Karpas-422 (cell line): ENCODE measurements around the gene PCSK7. TPM values are rescaled to one million over a fixed set of nuclear protein-coding genes. Genes with fewer than 3 reads are reported as not detected.
A peak's percentile ranks its signal among the peaks of the same experiment; 100 is the strongest.

ENCODE experiments used
- DNase-seq: peaks from one replicate; pipeline ENCODE4 v3.0.0-alpha.2; 2015
- H2AFZ ChIP-seq: fragments of 200-600 bp; sonication (generic); 2 replicates; pipeline ENCODE4 v1.6.1; 2014; ENCODE audit warnings: antibody characterized with exemption, low read length, mixed read lengths
- H3K27ac ChIP-seq: fragments of 200-600 bp; sonication (generic); 2 replicates; pipeline ENCODE4 v1.5.1; 2014; ENCODE audit warnings: mild to moderate bottlenecking, low read length, moderate library complexity
- H3K27me3 ChIP-seq: fragments of 200-600 bp; sonication (generic); 2 replicates; pipeline ENCODE4 v1.6.1; 2014; ENCODE audit warnings: low read length, mixed read lengths
- H3K36me3 ChIP-seq: fragments of 200-600 bp; sonication (generic); 2 replicates; pipeline ENCODE4 v1.6.1; 2014; ENCODE audit warnings: low read length, mixed read lengths; ENCODE audit not compliant: insufficient read depth
- H3K4me1 ChIP-seq: fragments of 200-600 bp; sonication (generic); 2 replicates; pipeline ENCODE4 v1.6.1; 2014; ENCODE audit warnings: mild to moderate bottlenecking, low read length, mixed read lengths
- H3K4me2 ChIP-seq: fragments of 200-600 bp; sonication (generic); 2 replicates; pipeline ENCODE4 v1.6.1; 2014; ENCODE audit warnings: low read length, low read depth, mild to moderate bottlenecking; ENCODE audit not compliant: poor library complexity, severe bottlenecking
- H3K4me3 ChIP-seq: fragments of 200-600 bp; sonication (generic); 2 replicates; pipeline ENCODE4 v1.5.1; 2014; ENCODE audit warnings: mild to moderate bottlenecking, antibody characterized with exemption, low read length, mixed read lengths
- H3K79me2 ChIP-seq: fragments of 200-600 bp; sonication (generic); 2 replicates; pipeline ENCODE4 v1.6.1; 2014; ENCODE audit warnings: mild to moderate bottlenecking, low read length, mixed read lengths
- H3K9ac ChIP-seq: fragments of 200-600 bp; sonication (generic); 2 replicates; pipeline ENCODE4 v1.6.0; 2014; ENCODE audit warnings: low read length
- H3K9me2 ChIP-seq: fragments of 200-600 bp; sonication (generic), shearing (Covaris generic); replicated peaks from 2 replicates; pipeline ENCODE4 v1.6.0; 2014; ENCODE audit warnings: mild to moderate bottlenecking, low read length, moderate library complexity; ENCODE audit not compliant: insufficient read depth
- H3K9me3 ChIP-seq: fragments of 300-700, 200-600 bp; sonication (generic); 2 replicates; pipeline ENCODE4 v1.6.1; 2014; ENCODE audit warnings: low read length, mixed read lengths
- H4K20me1 ChIP-seq: fragments of 200-600 bp; sonication (generic); 2 replicates; pipeline ENCODE4 v1.6.1; 2014; ENCODE audit warnings: mild to moderate bottlenecking, antibody characterized with exemption, low read length, low read depth; ENCODE audit not compliant: insufficient read depth
- total RNA-seq: library from RNA; depleted of rRNA; stranded (reverse); fragments of >200 nt; shearing (Covaris generic); gene quantifications from 2 replicates; pipeline ENCODE4 v1.2.3, GENCODE V29; 2014; ENCODE audit warnings: low replicate concordance

The PCSK7 gene
- total RNA-seq, 1 experiment from 2014 or later, result 14.3 TPM

- DNase-seq, result no peak
- H3K27me3 ChIP-seq, result no peaks in the 10 kb centered on the region
- no peak overlapping the region for H2AFZ ChIP-seq
- H3K9me2 ChIP-seq, result no peaks in the 10 kb centered on the region
- 0 out of 2 replicates have a peak, but pooled peaks cover 3% of the 10 kb centered on the region for H3K79me2 ChIP-seq
- peak overlapping the region; percentile 78; the same call in 1 of the 2 replicates for H3K4me3 ChIP-seq
- H3K36me3 ChIP-seq, result no peaks in the 10 kb centered on the region
- peak overlapping the region; percentile 31 for H3K27ac ChIP-seq
- H3K9me3 ChIP-seq, result no peaks in the 10 kb centered on the region
- H3K4me1 ChIP-seq, result peaks cover 23% of the 10 kb centered on the region
- H3K4me2 ChIP-seq, result peak overlapping the region; percentile 57
- no peaks in the 10 kb centered on the region for H4K20me1 ChIP-seq
- H3K9ac ChIP-seq, result peak overlapping the region; percentile 55
These were observed 54.2 kb downstream of the PCSK7 start for GRCh38 chr11:117177534-117178209.

GRCh38 chr11:117176186-117176585 lies 55.7 kb downstream of the PCSK7 start:
- Histone ChIP-seq H3K4me2 (no peak overlapping the region), H4K20me1 (no peaks in the 10 kb centered on the region), H3K9me3 (no peaks in the 10 kb centered on the region), H3K79me2 (0 out of 2 replicates have a peak, but pooled peaks cover 3% of the 10 kb centered on the region), H3K4me1 (peaks cover 23% of the 10 kb centered on the region), H3K27me3 (no peaks in the 10 kb centered on the region), H3K36me3 (no peaks in the 10 kb centered on the region), H3K9me2 (no peaks in the 10 kb centered on the region), H2AFZ (no peak overlapping the region), H3K4me3 (no peak overlapping the region), H3K9ac (no peak overlapping the region), H3K27ac (no peak overlapping the region)
- DNase-seq, result no peak

- Histone ChIP-seq H3K4me1 (peaks cover 19% of the 10 kb centered on the region), H3K4me3 (no peak overlapping the region), H3K9me2 (no peaks in the 10 kb centered on the region), H3K36me3 (no peaks in the 10 kb centered on the region), H3K4me2 (no peak overlapping the region), H4K20me1 (no peaks in the 10 kb centered on the region), H3K27ac (no peak overlapping the region), H3K79me2 (0 out of 2 replicates have a peak, but pooled peaks cover 3% of the 10 kb centered on the region), H2AFZ (no peak overlapping the region), H3K9me3 (no peaks in the 10 kb centered on the region), H3K9ac (no peak overlapping the region), H3K27me3 (no peaks in the 10 kb centered on the region)
- DNase-seq, result no peak
These were observed 56.1 kb downstream of the PCSK7 start for GRCh38 chr11:117175781-117176180.

DNA sequence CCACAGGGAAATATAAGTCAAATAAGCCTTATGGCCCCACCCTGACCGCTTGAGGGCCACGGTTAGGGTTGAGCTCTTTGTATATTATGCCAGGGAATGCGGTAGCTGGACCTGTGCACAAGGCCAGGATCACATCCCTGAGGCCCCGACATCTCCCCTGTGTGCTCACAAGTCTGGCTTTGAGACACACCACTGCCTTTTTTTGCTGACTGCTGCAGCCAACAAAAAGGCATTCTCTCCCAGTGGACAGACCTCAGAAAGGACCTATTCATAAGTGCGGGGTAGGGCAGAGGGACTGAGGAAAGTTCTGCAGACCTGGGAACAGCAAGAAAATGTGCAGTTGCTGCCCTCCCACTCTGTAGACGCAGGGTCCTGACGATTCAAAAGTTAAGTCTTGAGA lies 56.8 kb downstream of the PCSK7 start:
- Histone ChIP-seq H3K9me3 (no peaks in the 10 kb centered on the region), H3K4me2 (no peak overlapping the region), H2AFZ (no peak overlapping the region), H3K27ac (no peak overlapping the region), H3K9me2 (no peaks in the 10 kb centered on the region), H4K20me1 (no peaks in the 10 kb centered on the region), H3K9ac (no peak overlapping the region), H3K4me3 (no peak overlapping the region), H3K79me2 (0 out of 2 replicates have a peak, but pooled peaks cover 3% of the 10 kb centered on the region), H3K27me3 (no peaks in the 10 kb centered on the region), H3K36me3 (0 out of 2 replicates have a peak, but pooled peaks cover 3% of the 10 kb centered on the region), H3K4me1 (peaks cover 16% of the 10 kb centered on the region)
- DNase-seq, result no peak

DNA sequence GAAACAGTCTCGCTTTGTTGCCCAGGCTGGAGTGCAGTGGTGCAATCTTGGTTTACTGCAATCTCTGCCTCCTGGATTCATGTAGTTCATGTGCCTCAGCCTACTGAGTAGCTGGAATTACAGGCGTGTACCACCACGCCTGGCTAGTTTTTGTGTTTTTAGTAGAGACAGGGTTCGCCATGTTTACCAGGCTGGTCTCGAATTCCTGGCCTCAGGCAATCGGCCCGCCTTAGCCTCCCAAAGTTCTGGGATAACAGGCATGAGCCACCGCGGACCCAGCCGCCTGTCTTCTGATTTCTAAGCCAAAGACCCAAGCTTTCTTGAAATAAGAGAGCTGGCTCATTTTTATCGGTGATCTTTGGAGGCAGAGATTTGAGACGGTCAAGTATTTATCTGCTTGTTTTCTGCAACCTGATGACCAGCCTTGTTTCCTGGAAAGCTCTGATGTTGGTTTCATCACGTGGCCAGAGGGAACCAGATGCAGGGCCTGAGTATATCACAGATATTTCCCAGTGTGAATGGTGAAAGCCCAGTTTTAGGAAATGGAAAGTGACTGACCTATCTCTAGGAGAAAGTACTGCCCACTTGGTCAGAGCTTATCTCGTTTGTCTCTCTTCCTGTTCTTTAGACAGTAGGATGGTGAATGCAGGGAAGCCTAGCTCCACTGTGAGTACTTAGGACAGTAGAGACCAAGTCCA lies 59.0 kb downstream of the PCSK7 start:
- no peak overlapping the region for H3K4me2 ChIP-seq
- H3K27me3 ChIP-seq, result no peaks in the 10 kb centered on the region
- no peaks in the 10 kb centered on the region for H3K79me2 ChIP-seq
- H4K20me1 ChIP-seq, result no peaks in the 10 kb centered on the region
- no peaks in the 10 kb centered on the region for H3K9me3 ChIP-seq
- no peak overlapping the region for H3K27ac ChIP-seq
- H3K4me3 ChIP-seq, result no peak overlapping the region
- H2AFZ ChIP-seq, result no peak overlapping the region
- H3K4me1 ChIP-seq, result peaks cover 1% of the 10 kb centered on the region
- DNase-seq, result no peak
- no peak overlapping the region for H3K9ac ChIP-seq
- H3K9me2 ChIP-seq, result no peaks in the 10 kb centered on the region
- H3K36me3 ChIP-seq, result 0 out of 2 replicates have a peak, but pooled peaks cover 3% of the 10 kb centered on the region

- H3K79me2 ChIP-seq, result no peaks in the 10 kb centered on the region
- H4K20me1 ChIP-seq, result no peaks in the 10 kb centered on the region
- DNase-seq, result no peak
- H3K27ac ChIP-seq, result no peak overlapping the region
- no peaks in the 10 kb centered on the region for H3K4me1 ChIP-seq
- no peak overlapping the region for H2AFZ ChIP-seq
- no peak overlapping the region for H3K4me3 ChIP-seq
- no peak overlapping the region for H3K9ac ChIP-seq
- H3K4me2 ChIP-seq, result no peak overlapping the region
- H3K9me3 ChIP-seq, result no peaks in the 10 kb centered on the region
- no peaks in the 10 kb centered on the region for H3K9me2 ChIP-seq
- H3K36me3 ChIP-seq, result 0 out of 2 replicates have a peak, but pooled peaks cover 3% of the 10 kb centered on the region
- H3K27me3 ChIP-seq, result no peaks in the 10 kb centered on the region
These were observed 60.3 kb downstream of the PCSK7 start for GRCh38 chr11:117171404-117172061.

DNA sequence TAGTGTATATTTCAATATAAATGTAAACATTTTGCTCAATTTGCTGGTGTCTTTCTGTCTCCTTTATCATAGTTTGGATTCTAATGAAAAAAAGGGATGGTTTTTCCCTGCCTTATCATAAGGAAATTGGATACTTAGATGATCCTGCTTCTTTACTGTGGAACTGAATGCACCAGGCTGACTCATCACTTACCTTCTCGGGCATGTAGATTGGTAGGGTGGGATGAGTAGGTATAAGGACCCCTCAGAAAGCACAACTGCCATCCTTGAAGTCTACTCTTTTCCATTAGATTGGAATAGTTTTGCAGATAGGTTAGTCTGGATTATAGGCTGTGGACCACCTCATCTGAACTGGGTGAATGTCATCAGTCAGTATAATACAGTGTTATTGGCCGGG lies 60.9 kb downstream of the PCSK7 start:
- no peaks in the 10 kb centered on the region for H3K9me2 ChIP-seq
- no peak overlapping the region for H3K9ac ChIP-seq
- no peaks in the 10 kb centered on the region for H3K4me1 ChIP-seq
- H3K27me3 ChIP-seq, result no peaks in the 10 kb centered on the region
- no peaks in the 10 kb centered on the region for H3K79me2 ChIP-seq
- H3K36me3 ChIP-seq, result 0 out of 2 replicates have a peak, but pooled peaks cover 3% of the 10 kb centered on the region
- no peak overlapping the region for H2AFZ ChIP-seq
- no peak overlapping the region for H3K4me2 ChIP-seq
- no peak overlapping the region for H3K4me3 ChIP-seq
- H3K9me3 ChIP-seq, result no peaks in the 10 kb centered on the region
- no peaks in the 10 kb centered on the region for H4K20me1 ChIP-seq
- H3K27ac ChIP-seq, result no peak overlapping the region
- DNase-seq, result no peak

DNA sequence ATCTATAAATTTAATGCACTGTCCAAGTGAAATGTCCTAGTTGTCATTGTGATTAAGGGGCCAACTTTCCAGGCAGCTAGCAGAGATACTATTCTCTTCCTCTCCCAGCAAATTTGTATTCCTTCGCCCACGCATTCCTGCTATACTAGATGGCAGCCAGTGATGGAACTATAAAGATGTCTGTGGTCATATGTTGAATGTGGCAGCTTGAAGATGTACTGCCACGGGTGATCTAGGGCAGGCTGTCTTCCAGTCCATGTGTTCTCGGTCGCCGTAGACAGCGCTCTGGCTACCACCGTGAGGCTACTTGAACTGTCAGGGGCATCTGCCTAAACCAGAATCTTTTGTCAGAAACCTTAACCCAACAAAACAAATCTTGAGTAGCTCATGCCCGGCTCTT lies 61.7 kb downstream of the PCSK7 start:
- no peaks in the 10 kb centered on the region for H3K9me2 ChIP-seq
- no peaks in the 10 kb centered on the region for H4K20me1 ChIP-seq
- no peaks in the 10 kb centered on the region for H3K27me3 ChIP-seq
- no peak overlapping the region for H3K4me3 ChIP-seq
- no peaks in the 10 kb centered on the region for H3K79me2 ChIP-seq
- H3K9me3 ChIP-seq, result no peaks in the 10 kb centered on the region
- 0 out of 2 replicates have a peak, but pooled peaks cover 3% of the 10 kb centered on the region for H3K36me3 ChIP-seq
- H2AFZ ChIP-seq, result no peak overlapping the region
- H3K27ac ChIP-seq, result no peak overlapping the region
- H3K4me1 ChIP-seq, result no peaks in the 10 kb centered on the region
- DNase-seq, result no peak
- H3K4me2 ChIP-seq, result no peak overlapping the region
- H3K9ac ChIP-seq, result no peak overlapping the region
